COLO668 (cell line): ENCODE measurements around the gene ASCC3.

Experiments used
- DNase-seq: peaks from one replicate; lab custom pipeline; 2025; ENCODE audit not compliant: unreplicated experiment; lab: John Stamatoyannopoulos, UW

ASCC3 gene

DNA sequence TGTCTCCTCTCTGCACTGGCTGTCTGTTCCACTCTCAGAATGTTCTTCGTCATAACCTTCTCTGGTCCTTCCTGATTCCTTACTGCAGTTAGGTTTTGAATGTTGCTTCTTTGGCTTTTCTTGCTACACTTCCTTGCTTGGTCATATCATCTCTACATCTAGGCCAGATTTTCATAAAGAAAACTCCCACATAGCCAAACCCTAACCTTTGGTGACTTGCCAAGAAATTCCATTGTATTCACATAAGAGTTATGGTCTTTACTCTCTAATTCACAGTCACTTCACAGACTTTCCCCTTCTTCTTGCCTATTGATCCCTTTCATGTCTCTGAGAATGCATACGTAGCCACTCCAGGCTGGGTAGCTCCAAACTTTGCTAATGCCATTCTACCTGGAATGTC lies 374.5 kb downstream of the ASCC3 start:
- DNase-seq: no peak

DNA sequence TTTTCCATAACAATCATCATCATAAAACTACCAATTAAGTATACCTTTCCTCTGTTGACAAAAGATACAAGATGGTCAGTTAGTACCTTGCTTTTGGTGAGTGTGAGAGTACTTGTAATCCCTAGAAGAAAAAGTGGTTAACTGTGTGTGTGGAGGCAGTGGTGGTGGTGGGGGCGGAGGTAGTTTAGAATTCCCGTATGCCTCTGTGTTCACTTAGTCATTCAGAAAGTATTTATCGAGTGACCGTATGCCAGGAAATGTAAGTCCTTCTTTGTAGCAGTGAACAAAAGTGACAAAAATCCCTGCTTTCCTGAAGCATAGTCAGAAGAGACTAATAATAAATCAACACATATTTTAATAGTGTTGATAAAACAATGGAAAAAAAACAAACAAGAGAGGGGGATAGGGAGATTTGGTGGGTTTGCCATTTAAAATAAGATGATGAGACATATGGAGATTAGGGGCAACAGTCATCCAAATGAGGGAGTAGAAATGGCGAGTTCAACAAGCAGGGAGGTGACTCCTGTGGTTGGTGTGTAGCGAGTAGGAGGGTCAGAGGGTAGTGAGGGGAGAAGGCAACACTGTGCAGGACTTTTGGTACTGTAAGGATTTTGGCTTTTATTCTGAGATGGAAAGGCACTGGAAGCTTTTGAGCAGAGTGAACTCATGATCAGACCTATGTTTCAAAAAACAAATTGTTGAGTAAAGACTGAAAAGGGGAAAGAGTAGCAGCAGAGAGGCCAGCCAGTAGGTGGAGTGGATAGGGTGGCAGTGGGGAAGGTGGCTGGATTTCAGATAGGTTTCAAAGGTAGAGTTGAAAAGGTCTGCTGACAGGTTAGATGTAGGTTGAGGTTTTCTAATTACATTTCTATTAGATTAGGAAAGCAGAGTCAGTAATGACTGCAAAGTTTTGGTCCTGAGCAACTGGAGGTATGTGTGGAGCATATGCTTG lies 376.1 kb downstream of the ASCC3 start:
- no peak for DNase-seq

DNA sequence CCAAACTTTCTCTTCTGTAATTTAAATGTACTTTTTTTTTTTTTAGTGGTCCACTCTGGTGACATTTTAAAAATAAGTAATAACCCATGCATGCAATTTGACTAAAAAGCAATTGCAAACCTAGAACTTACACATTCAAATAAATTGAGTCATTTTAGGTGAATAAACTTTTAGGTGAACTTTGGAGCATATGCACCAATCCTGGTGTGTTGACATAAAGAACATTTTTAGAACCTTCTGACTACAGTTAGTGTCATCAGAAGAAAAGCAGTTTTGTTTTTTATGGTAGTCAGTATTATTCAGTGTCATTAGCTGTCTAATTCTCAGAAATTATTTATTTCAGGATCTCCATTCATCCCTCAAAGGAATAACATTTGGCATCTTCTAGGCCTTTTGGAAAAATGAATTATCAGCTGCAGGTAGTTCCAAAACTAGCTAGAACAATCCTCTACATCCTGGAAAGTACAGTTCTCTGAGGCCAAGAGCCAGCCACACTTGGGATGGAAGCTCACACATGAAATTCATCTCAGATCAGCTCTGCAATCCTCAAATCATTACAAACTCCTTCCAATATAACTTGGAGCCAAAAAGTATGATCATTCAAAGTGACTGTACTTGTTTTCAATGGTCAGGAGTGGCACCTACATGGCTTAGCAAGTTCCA lies 378.0 kb downstream of the ASCC3 start:
- DNase-seq: no peak

DNA sequence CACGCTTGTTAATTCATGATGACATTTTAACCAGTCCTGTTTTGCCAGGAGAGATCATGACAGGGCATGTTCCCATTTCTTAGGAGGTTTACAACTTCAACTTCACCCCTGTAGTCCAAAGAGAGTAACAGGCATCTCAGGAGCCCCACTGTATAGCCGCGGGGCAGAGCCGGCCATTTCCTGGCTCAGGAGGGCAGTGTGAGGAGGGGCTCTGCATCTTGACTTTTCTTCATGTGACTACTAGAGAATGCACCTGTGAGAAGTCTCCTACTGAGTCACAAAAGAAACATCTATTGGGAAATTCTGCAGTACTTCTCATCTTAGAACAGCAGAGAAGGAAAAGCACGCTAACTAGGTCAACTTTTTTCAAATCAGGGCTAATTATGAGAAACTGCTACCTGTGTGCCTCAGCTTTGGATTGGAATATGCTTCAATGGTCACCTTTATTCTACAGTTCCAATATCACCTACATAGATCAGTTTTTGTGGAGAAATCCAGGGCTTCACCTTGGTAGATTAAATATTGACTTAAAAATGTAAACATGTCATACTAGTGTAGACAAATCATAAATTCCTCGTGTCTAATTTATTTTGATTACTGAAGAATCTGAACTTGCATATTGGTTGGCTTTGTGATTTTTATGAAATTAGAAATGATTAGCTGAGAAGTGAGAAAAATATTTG lies 387.8 kb downstream of the ASCC3 start:
- DNase-seq: no peak

DNA sequence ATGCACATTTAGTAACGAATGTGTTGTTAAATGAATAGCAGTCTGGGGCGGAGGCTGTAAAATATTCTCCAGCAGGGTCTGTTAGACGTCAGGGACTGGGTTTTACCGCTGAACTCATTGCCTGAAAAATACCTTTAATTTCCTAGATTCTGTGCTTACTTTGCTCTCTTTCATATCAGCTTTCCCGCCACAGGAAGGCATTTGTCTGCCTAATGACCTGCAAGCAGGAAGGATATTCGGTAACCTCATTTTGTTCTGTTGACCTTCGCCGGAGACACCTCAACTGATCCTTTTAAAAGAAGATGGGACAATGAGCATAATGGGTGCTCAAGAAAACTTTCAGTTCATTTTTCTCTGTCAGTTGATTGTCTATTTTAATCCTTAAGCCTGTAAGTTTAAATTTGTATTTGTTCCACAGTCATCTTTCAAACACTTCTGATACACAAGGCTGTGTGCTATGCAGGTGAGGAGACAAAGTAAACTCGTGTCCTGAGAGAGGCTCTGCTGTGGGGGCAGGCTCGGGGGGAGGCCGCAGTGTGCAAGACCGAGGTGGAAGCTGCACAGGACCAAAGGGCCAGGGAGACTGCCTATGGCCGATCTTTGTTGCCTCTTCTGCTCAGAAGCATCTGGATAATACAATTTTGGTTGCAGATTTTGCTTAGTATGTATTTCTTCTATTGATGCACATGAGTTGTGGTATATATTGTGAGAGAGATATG lies 389.0 kb downstream of the ASCC3 start:
- DNase-seq: no peak

DNA sequence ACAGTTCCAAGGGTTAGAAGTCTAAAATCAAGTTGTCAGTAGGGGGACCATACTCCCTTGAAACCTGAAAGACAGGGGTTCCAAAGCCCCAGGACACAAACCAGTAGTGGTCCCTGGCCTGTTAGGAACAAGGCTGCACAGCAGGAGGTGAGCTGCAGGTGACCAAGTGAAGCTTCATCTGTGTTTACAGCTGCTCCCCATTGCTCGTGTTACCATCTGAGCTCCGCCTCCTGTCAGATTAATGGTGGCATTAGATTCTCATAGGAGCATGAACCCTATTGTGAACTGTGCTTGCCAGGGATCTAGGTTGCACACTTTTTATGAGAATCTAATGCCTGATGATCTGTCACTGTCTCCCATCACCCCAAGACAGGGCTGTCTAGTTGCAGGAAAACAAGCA lies 391.1 kb downstream of the ASCC3 start:
- DNase-seq: peak; percentile 20

DNA sequence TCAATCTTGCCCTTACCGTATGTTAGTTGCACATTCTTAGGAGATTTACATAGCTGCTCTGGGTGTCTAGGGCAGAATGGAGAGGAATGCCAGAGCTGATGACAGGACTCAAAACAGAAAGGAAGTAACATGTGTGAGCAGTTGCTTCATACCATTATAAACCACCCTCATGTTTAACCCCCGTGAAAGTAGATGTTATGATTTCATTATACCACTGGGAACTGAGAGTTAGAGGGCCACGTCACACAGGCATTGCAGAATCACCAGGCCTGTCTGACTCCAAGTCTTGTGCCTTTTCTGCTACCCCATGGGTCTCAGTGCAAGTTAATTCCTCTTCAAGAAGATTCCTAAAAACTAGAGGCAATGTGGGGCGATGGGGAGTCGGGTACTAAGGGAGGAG lies 392.9 kb downstream of the ASCC3 start:
- DNase-seq: no peak

DNA sequence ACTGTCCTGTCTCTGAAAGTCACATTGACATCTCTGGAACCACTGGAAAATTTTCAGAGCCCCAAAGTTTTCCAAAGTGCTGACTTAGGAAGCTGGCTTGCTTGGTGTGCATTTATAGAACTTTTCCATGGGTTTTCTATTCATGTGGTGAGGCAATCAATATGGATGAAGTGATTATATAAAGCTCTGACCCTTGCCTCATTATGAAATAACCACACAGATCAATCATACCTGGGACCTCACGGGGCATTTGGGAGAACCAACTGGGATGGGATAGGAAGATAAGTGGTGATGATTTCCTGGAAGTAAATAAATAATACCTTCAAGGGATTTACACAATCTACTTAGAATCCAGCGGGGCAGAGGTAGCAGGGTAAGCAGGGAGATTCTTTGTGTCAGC lies 393.5 kb downstream of the ASCC3 start:
- no peak for DNase-seq

DNA sequence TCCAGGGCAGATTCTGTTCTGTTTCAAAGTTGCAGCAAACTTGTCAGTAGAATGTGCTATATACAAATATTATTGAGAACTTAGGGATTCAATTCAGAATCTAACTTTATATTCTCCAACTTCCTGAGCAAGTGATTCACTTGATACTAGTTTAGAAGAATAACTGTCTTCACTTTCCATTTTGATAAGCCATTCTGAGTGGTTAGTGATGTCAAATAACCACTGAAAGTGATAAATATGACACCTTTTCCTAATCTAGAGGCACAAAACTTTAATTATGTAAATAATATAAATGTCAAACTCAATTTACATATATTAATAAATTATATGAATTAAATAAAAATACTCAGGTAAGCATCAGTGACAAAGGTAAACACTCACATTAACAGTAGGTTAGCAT lies 395.9 kb downstream of the ASCC3 start:
- no peak for DNase-seq

DNA sequence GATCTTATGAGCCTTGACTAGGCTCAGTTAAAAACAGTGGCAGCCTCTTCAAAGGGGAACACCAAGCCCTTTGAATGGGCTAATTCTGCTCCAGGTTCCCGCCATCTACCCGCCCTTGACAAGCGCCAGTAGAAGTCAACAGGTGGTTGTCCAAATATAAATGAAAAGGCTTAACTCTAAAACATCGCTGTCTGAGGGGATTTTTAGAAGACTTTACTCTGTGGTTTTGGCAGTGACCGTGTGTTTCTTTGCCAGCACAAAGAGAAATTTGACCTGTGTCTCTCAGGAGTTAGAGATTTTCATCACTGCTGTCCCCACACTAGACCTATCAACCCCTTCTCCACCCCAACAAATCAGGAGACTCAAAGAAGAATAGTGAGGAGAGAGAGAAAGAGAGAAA lies 396.7 kb downstream of the ASCC3 start:
- DNase-seq: no peak

DNA sequence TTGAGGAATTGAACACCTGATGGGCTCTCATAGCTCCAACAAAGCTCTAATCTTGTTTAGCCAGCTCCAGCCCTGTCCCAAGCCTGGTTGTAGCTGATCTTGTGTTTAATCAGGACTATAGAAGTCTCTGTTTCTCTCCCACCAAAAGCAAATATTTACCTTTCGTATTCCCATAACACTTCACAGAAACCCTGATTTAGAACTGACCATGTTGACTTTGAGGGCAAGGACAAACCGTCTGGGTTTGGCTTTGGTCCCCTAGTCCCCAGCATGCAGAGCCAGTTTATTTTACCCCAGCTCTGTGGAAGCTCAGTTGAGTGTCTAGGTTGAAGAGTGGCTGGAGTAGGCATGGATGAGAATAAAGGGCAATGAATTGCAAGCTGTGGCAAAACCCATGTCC lies 398.4 kb downstream of the ASCC3 start:
- DNase-seq: peak; percentile 29

DNA sequence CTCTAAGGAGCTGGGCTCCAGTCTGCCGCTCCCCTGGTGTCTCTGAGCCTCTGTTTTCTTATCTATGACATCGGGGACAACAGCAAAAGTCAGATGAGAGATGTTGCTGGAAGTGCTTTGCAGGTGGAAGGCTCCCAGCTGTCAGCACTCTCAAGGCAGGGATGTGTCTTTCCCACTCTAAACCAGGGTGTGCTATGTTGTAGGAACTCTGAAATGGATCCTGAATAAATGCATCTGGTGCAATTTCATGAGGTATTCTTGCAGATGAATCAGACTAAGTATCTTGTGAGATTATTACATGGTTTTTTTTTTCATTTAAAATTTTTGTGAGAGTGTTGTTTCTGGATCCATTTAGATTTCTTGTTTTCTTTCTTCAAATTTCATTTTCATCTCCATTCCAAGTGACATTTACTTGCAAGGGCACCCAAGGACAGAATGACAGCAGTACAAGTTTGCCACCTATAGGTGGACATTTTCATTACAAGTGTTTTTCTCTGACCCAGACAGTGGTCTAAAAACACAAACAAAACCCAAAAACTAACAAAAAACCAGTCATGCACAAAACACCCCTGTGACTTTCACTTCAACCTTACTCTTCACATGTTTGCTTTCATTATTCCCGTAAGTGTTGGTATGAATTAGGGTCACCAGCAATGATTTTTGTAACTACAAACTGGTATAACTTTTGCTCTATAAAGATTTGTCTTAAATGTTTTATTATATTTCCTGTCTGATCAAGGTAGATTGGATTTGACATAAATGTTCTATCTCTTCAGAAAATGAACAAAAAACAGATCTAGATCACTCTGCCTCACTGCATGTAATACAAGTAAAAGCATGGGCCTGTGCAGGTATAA lies 401.7 kb downstream of the ASCC3 start:
- no peak for DNase-seq

DNA sequence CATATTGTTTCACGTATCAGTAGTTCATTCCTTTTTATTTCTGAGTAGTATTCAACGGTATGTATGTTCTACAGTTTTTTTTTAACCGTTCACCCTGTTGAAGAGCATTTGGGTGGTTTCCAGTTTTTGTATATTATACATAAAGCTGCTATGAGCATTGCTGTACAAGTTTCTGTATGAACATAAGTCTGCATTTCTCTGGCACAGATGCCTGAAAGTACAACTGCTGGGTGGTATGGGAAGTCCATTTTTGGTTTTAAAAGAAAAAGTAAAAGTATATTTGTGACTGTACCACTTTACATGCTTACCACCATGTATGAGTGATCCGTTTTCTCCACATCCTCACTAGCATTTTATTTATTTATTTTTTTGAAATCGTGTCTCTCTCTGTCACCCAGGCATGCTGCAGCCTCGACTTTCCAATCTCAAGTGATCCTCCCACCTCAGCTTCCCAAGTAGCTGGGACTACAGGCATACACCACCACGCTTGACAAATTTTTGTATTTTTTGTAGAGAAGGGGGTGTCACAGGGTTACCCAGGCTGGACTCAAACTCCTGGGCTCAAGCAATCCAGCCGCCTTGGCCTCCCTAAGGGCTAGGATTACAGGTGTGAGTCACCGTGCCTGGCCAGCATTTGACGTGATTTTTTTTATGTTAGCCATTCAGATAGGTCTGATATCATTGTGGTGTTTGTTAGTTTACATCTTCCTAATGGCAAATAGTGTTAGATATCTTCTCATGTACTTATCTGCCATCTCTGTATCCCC lies 405.4 kb downstream of the ASCC3 start:
- DNase-seq: no peak

DNA sequence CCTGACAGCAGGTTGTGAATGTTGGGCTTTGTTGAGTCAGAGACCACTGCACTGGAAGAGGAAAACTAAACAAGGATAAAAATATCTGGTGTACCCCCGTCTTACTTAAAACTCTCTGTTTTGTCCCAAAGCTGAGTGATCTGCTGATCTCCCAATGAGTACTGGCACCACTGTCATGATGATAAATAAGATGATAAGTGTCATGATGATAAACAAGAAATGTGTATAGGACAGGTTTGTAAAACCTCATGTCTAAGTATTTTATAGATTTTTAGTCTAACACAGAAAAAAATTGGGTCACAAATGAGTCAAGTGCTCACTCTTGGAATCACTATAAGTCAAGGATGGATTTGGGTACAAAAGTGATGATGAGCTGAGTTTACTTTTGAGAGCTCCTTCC lies 407.9 kb downstream of the ASCC3 start:
- DNase-seq: no peak

DNA sequence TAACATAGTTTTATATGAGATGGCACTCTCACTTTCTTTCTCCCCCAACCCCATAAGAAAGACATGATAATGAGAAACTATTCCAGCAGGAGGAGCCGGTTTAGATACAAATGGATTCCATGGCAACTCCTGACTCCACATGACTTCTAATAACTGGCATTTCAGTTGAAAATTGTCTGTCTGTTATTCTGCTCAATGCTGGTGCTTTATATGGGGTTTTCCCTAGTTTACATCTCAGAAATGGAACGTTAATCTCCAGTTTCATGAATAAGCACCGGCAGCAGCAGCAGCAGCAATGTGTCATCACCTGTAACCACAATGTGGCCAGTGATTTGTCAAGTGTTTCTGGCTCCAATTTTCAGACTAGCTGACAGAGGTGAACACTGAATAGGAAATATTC lies 408.5 kb downstream of the ASCC3 start:
- no peak for DNase-seq

DNA sequence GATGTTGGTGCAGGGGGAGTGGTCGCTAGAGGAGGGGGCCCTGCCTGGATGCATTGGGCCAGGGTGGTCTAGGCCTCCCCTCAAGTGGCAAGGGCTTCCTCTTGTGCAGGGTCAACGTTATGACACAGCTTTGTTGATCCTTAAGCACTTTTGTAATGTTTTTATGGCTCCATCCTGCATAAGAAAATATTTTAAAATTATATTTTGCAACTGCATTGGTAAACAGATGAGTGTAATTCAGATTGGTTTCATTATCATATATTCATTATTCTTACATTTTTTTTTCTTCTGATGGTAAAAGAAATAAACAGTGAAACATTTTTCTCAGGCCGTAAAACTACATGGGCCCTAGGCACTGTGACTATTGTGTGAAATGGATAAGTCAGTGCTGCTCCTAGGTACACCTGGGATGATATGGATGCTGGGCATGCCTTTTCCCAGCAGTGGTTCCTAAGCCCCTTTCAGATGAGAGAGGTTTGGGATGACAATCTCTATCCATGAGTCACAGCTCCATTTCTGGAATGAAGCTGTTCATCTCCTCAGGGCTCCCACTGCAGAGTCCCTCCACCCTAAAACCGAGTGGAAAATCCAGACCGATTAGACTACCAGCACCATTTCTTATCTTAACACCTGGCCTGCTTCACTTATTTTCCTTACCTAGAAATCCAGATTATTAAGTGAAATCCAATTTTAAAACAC lies 410.6 kb downstream of the ASCC3 start:
- no peak for DNase-seq

DNA sequence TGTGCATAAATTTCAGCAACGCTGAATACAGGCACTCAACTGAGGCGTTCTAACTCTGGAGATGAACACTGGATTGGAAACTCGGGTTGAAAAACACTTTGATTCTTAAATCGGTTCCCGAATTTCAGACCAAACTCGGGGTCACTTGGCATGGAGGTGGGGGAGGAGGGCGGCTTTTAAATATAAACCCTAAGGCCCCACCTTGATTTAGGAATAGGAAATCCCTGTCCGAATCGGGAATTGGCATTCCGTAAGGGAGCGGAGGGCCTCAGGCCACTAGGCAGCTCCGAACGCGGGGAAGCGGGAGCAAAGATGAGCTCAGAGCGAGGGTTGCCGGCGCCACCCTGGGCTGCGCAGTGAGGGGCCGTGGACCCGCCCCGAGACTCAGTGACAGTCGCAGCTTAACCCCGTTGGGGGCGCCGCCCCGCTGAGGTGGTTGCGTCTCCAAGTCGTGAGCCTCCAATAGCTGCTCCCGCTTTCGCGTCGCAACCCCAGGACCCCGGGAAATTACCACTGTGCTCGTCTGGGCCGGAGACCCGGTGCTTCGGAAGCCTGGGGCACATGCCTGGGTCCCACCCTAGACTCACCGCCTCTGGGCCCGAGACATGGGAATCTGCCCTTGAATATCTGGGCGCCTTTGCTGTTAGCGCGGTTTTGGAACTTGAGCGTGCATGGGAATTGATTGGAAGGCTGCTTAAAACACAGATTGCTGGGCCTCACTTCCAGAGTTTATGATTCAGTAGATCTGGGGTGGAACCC lies 411.8 kb downstream of the ASCC3 start:
- DNase-seq: no peak

DNA sequence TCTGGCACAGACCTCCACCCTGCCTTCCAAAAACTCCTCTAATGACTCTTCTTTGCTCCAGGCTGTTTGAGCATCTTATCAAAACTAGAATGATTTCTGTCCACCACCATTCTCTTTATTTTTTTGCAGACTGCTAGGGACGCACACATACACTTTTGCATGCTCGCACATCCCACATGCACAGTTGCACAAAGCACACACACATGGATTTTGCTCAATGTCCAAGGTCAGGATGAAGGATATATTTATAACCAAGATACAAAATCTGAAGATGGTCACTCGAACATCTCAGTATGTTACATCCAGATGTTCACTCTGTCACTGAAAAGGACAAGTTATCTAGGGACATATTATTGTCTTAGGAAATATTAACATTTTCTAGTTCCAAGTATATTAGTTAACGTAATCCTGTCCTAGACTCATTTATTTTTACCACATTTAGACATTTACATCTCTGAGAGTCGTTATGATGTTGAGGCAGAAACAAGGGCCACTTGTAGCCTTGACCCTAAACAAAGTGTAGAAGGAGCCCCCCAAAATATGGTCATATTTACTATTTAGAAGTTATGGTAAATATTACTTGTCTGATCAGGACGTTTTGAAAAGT lies 413.0 kb downstream of the ASCC3 start:
- no peak for DNase-seq
